ENCODE results near the gene SLC25A46. TPM values are rescaled to one million over a fixed set of nuclear protein-coding genes. Genes with fewer than 3 reads are reported as not detected.

SLC25A46 gene
- total and polyA plus RNA-seq, 2 experiments from 2014 or later: 14.1 to 33.1 TPM

DNA sequence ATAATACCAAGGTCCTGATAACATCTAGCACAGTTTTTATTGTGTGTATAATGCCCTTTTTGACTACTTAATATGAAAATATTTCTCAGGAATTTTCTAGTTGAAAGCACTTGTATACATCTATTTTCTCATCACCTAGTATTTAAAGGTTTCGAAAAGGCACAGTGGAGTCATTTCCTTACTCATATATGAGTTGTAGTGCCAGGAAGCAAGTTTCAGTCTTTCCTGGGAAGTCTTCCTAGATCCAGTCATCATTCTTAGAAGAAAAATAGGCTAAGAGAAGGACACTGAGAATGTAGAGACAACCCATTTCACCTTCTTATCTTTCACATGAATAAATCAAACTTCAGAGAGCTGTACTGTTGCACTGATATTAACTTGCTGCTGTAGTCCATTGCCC, 70.2 kb downstream of the SLC25A46 start:
- TF ChIP-seq POLR2AphosphoS5 (IDR thresholded peaks at IDR 0.05; ENCODE audit: low read depth) (no peak), EZH2 (IDR thresholded peaks at IDR 0.05; ENCODE audit: low read depth, unreplicated experiment) (no peak), JUNB (IDR thresholded peaks at IDR 0.05; ENCODE audit: unreplicated experiment) (no peak), CREB1 (CRISPR knock-in tag; IDR thresholded peaks at IDR 0.05; ENCODE audit: low read depth) (no peak), EZH2phosphoT487 (IDR thresholded peaks at IDR 0.05; ENCODE audit: unreplicated experiment) (no peak), ZNF114 (CRISPR knock-in tag; IDR thresholded peaks at IDR 0.05) (no peak), NANOG (IDR thresholded peaks at IDR 0.05; ENCODE audit: borderline replicate concordance) (no peak), ZNF331 (CRISPR knock-in tag; IDR thresholded peaks at IDR 0.05; ENCODE audit: low read depth) (no peak), STAT1 (IDR thresholded peaks at IDR 0.05; ENCODE audit: unreplicated experiment) (no peak)
- TF ChIP-seq, protein P1, sequence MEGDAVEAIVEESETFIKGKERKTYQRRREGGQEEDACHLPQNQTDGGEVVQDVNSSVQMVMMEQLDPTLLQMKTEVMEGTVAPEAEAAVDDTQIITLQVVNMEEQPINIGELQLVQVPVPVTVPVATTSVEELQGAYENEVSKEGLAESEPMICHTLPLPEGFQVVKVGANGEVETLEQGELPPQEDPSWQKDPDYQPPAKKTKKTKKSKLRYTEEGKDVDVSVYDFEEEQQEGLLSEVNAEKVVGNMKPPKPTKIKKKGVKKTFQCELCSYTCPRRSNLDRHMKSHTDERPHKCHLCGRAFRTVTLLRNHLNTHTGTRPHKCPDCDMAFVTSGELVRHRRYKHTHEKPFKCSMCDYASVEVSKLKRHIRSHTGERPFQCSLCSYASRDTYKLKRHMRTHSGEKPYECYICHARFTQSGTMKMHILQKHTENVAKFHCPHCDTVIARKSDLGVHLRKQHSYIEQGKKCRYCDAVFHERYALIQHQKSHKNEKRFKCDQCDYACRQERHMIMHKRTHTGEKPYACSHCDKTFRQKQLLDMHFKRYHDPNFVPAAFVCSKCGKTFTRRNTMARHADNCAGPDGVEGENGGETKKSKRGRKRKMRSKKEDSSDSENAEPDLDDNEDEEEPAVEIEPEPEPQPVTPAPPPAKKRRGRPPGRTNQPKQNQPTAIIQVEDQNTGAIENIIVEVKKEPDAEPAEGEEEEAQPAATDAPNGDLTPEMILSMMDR (conservative IDR thresholded peaks at IDR 0.05; ENCODE audit: low read depth in 2 of 2): no peak
- TF ChIP-seq, protein P2, sequence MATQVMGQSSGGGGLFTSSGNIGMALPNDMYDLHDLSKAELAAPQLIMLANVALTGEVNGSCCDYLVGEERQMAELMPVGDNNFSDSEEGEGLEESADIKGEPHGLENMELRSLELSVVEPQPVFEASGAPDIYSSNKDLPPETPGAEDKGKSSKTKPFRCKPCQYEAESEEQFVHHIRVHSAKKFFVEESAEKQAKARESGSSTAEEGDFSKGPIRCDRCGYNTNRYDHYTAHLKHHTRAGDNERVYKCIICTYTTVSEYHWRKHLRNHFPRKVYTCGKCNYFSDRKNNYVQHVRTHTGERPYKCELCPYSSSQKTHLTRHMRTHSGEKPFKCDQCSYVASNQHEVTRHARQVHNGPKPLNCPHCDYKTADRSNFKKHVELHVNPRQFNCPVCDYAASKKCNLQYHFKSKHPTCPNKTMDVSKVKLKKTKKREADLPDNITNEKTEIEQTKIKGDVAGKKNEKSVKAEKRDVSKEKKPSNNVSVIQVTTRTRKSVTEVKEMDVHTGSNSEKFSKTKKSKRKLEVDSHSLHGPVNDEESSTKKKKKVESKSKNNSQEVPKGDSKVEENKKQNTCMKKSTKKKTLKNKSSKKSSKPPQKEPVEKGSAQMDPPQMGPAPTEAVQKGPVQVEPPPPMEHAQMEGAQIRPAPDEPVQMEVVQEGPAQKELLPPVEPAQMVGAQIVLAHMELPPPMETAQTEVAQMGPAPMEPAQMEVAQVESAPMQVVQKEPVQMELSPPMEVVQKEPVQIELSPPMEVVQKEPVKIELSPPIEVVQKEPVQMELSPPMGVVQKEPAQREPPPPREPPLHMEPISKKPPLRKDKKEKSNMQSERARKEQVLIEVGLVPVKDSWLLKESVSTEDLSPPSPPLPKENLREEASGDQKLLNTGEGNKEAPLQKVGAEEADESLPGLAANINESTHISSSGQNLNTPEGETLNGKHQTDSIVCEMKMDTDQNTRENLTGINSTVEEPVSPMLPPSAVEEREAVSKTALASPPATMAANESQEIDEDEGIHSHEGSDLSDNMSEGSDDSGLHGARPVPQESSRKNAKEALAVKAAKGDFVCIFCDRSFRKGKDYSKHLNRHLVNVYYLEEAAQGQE (IDR thresholded peaks at IDR 0.05; ENCODE audit: unreplicated experiment): no peak
- TF ChIP-seq, protein P3, sequence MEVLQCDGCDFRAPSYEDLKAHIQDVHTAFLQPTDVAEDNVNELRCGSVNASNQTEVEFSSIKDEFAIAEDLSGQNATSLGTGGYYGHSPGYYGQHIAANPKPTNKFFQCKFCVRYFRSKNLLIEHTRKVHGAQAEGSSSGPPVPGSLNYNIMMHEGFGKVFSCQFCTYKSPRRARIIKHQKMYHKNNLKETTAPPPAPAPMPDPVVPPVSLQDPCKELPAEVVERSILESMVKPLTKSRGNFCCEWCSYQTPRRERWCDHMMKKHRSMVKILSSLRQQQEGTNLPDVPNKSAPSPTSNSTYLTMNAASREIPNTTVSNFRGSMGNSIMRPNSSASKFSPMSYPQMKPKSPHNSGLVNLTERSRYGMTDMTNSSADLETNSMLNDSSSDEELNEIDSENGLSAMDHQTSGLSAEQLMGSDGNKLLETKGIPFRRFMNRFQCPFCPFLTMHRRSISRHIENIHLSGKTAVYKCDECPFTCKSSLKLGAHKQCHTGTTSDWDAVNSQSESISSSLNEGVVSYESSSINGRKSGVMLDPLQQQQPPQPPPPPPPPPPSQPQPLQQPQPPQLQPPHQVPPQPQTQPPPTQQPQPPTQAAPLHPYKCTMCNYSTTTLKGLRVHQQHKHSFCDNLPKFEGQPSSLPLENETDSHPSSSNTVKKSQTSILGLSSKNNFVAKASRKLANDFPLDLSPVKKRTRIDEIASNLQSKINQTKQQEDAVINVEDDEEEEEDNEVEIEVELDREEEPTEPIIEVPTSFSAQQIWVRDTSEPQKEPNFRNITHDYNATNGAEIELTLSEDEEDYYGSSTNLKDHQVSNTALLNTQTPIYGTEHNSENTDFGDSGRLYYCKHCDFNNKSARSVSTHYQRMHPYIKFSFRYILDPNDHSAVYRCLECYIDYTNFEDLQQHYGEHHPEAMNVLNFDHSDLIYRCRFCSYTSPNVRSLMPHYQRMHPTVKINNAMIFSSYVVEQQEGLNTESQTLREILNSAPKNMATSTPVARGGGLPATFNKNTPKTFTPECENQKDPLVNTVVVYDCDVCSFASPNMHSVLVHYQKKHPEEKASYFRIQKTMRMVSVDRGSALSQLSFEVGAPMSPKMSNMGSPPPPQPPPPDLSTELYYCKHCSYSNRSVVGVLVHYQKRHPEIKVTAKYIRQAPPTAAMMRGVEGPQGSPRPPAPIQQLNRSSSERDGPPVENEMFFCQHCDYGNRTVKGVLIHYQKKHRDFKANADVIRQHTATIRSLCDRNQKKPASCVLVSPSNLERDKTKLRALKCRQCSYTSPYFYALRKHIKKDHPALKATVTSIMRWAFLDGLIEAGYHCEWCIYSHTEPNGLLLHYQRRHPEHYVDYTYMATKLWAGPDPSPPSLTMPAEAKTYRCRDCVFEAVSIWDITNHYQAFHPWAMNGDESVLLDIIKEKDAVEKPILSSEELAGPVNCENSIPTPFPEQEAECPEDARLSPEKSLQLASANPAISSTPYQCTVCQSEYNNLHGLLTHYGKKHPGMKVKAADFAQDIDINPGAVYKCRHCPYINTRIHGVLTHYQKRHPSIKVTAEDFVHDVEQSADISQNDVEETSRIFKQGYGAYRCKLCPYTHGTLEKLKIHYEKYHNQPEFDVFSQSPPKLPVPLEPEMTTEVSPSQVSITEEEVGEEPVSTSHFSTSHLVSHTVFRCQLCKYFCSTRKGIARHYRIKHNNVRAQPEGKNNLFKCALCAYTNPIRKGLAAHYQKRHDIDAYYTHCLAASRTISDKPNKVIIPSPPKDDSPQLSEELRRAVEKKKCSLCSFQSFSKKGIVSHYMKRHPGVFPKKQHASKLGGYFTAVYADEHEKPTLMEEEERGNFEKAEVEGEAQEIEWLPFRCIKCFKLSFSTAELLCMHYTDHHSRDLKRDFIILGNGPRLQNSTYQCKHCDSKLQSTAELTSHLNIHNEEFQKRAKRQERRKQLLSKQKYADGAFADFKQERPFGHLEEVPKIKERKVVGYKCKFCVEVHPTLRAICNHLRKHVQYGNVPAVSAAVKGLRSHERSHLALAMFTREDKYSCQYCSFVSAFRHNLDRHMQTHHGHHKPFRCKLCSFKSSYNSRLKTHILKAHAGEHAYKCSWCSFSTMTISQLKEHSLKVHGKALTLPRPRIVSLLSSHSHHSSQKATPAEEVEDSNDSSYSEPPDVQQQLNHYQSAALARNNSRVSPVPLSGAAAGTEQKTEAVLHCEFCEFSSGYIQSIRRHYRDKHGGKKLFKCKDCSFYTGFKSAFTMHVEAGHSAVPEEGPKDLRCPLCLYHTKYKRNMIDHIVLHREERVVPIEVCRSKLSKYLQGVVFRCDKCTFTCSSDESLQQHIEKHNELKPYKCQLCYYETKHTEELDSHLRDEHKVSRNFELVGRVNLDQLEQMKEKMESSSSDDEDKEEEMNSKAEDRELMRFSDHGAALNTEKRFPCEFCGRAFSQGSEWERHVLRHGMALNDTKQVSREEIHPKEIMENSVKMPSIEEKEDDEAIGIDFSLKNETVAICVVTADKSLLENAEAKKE (CRISPR knock-in tag; IDR thresholded peaks at IDR 0.05): no peak
- TF ChIP-seq, protein P4, sequence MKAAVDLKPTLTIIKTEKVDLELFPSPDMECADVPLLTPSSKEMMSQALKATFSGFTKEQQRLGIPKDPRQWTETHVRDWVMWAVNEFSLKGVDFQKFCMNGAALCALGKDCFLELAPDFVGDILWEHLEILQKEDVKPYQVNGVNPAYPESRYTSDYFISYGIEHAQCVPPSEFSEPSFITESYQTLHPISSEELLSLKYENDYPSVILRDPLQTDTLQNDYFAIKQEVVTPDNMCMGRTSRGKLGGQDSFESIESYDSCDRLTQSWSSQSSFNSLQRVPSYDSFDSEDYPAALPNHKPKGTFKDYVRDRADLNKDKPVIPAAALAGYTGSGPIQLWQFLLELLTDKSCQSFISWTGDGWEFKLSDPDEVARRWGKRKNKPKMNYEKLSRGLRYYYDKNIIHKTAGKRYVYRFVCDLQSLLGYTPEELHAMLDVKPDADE (IDR thresholded peaks at IDR 0.05): no peak
- H3K27ac ChIP-seq (ENCODE audit: low read depth): no peak overlapping the region
- H3K27me3 ChIP-seq (ENCODE audit: insufficient read depth): no peaks in the 10 kb centered on the region
- ATAC-seq: no peak
- no peak for DNase-seq (ENCODE audit: low spot score)
- H3K4me1 Mint-ChIP-seq: no peaks in the 10 kb centered on the region
- H3K4me2 ChIP-seq: no peak overlapping the region
- H3K9me3 Mint-ChIP-seq: no peaks in the 10 kb centered on the region; the same call in 2 of the 3 replicates
- no peak overlapping the region for H2AFZ ChIP-seq
- H3K27me3 Mint-ChIP-seq (ENCODE audit: insufficient read depth, low read depth, poor library complexity): peaks cover under 1% of the 10 kb centered on the region
- no peaks in the 10 kb centered on the region for H3K36me3 ChIP-seq (ENCODE audit: insufficient read depth)
- H3K4me3 Mint-ChIP-seq: no peak overlapping the region
- no peaks in the 10 kb centered on the region for H3K79me2 ChIP-seq (replicated peaks; ENCODE audit: insufficient read depth)
- no peaks in the 10 kb centered on the region for H3K36me3 Mint-ChIP-seq (ENCODE audit: low read depth)
- no peak overlapping the region for H3K4me3 ChIP-seq
- no peaks in the 10 kb centered on the region for H4K20me1 ChIP-seq (replicated peaks; ENCODE audit: insufficient read depth)
- H3K4me1 ChIP-seq (ENCODE audit: insufficient read depth): no peaks in the 10 kb centered on the region
- H3K27ac Mint-ChIP-seq: no peak overlapping the region
- no peaks in the 10 kb centered on the region for H3F3A ChIP-seq (replicated peaks; ENCODE audit: low read depth)
- no peaks in the 10 kb centered on the region for H3K9me2 ChIP-seq (ENCODE audit: insufficient read depth)
